Measurements from ENCODE around the gene ASPG.

Gene ASPG

DNA sequence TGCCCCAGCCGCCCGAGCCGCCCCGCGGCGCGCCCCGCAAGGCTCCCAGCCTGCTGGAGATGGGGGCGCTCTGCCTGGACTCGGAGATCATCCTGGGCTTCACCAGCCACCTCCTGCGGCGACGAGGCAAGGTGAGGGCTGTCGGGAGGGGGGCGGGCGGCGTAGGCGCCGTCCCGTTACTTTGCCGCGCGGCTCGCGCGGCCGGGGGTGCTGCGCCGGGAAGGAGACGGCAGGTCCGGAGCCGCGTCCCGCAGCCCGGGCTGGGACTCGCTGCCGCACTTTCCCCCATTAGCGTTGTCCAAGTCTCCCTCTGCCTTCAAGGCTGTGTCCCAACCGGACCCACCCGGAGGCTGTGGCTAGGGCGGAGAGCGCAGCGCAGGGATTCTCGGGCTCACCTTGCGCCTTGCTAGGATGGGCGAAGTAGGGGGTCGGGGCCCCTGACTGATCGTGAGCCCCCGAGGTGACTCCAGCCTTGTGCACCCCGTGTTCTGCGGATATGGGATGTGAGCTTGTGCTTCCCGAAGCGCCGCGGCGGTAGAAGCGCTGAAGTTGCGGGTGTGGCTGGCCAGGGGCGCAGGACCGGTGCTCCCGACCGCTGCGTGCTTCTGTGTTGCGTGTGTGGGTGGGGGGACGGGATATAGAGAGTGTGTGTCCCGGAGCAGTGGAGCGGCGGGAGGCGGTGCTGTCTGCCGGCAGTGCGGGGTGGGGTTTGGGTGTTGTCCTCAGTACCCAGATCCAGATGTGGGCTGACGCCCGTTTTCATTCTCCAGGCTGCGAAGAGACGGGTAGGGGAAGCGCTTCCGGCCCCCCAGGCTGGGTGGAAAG lies 51.2 kb downstream of the ASPG start:
- DNase-seq (ENCODE audit: low spot score) = no peak

DNA sequence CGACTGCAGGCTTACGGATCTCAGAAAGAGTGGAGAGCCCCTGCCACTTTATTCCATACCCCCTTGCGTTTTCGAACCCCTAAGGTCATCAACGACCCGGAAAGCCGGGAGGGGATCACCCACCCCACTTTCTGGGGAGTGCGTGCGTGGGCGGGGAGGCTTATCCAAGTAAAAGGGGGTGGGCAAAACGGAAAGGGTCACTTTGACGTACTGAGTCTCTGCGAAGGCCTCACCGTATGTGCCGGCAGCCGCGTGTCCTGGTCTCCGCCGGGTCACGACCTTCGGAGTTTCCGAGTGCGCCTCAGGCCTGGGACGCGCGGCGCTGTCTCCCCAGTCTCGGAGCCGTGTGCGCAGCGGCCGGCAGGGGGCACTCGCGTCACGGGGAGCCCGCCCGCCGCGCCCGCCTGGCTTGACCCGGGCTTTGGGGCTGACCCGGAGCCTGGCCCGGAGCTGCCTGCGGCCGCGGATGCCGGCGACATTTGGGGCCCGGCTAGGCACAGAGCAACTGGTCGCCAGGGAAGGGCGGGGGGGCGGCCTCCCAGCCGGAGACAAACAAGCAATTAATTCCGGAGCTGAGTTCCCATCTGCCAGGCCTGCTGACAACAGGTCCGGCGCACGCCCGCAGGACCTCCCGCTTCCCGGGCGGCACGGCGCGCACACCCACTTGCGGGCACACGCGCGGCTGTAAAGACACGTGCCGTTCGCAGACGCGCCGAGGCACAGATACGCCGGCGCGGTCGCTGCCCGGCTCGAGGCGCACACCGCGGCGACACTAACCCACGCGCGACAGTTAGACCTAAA lies 52.0 kb downstream of the ASPG start:
- DNase-seq (ENCODE audit: low spot score) = peak; percentile 76

DNA sequence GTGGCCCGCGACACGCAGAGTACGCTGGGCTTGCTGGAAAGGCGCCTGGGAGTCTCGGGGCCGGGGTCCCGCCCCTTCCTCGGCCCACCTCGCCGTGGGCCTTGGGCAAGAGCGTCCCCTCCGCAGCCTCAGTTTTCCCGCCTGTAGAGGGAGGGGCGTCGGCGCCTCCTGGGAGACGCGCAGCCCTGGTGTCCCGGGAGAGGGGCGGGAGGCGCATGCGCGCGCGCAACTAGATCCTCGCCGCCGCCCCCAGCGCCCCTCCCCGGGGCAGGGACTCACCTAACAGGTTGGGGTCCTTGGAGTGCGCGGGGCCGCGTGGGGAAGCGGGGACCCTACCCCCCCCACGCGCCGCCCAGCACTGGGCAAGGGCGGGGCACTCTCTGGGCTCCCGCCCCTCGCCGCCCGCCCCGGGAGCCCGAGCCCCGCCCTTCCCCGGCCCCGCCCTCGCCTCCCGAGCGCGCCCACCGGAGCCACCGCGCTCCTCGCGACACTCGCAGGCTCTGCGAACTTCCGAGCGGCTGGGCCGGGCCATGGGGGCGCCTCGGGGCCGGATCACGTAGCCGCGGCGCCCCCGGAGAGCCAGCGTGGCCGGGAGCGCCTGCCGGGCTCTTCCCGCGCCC lies 52.7 kb downstream of the ASPG start, which contains the start of gene KIF26A:
KIF26A (plus strand) TSS at position 490 of the 620 bp plus-strand sequence. CDS start 136 bp downstream, outside the sequence.
- no peak for DNase-seq (ENCODE audit: low spot score)

DNA sequence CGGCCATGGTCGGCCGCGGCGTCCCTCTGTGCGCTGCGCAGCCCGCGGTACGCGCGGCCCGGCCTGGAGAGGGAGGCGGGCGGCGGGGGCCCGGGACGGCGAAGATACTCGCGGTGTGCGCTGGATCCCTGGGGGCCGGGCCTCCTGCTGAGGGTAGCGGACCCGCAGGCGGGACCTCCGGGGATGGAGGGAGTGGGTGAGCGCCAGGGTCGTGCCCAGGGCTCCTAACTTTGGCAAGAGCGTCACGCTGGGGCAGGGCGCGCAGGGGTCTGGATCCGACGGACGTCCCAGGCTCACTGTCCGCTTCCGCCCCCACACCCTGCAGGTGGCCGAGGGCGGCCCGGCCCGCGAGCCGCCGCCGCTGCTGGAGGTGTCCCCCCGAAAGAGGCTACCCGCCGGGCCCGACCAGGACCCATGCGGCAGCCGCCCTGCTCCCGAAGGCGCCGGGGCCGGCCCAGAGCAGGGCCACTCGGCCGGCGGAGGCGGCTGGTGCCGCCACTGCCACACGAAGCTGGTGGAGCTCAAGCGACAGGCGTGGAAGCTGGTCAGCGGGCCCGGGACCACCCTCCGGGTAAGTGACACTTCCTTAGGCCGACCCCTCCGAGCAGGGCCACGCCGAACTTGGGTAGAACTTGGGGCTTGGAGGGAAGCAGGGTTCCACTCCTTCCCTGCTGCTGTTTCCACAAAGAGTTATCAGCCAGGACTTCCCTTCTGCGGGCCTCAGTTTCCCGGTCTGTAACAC lies 53.4 kb downstream of the ASPG start:
- DNase-seq (ENCODE audit: low spot score) = no peak

DNA sequence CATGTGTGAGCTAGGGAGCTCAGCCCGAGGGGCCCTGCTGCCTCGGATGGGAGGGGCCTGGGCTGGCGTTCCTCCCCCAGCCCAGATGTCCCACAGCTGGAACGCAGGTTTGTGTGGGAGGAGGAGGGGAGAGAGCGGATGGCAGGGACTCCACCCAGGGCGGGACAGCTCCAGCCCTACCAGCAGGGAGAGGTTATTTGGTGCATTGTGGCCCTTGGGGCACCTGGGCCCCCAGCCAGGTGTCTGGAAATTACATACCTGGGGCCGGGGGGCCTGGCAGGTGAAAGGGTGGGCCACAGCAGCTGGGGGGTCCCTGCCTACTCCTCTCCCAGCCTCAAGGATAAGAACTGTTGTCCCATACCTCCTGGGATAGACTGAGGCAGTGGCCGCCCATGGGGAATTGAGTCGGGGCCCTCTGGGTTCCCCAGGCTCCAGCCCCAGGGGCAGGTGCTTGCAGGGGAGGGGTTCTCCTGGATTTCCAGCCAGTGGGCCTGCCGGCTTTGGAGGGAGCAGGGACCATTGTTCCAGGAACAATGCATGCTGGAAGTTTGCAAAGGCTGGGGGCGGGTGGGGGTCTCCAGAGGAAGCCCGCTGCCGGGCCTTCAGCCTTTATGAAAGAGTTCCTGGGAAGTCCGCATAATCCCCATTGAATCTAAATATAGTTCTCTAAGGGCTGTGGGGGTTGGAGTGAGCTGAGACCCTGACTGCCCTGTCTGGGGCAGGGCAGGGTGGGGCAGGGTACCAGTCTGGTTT lies 54.1 kb downstream of the ASPG start:
- no peak for DNase-seq (ENCODE audit: low spot score)

DNA sequence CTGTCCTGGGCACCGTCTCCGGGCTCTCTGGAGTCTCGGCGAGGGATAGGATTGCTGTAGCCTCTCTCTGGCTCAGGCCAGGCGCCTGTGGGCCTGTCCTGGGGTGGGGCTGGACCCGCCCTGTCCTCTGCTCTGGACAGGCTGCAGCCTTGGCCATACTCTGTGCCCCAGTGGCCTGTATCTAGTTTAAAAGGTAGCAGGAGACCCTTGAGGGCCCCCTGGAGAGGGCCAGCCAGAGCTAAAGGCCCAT lies 54.6 kb downstream of the ASPG start:
- no peak for DNase-seq (ENCODE audit: low spot score)

DNA sequence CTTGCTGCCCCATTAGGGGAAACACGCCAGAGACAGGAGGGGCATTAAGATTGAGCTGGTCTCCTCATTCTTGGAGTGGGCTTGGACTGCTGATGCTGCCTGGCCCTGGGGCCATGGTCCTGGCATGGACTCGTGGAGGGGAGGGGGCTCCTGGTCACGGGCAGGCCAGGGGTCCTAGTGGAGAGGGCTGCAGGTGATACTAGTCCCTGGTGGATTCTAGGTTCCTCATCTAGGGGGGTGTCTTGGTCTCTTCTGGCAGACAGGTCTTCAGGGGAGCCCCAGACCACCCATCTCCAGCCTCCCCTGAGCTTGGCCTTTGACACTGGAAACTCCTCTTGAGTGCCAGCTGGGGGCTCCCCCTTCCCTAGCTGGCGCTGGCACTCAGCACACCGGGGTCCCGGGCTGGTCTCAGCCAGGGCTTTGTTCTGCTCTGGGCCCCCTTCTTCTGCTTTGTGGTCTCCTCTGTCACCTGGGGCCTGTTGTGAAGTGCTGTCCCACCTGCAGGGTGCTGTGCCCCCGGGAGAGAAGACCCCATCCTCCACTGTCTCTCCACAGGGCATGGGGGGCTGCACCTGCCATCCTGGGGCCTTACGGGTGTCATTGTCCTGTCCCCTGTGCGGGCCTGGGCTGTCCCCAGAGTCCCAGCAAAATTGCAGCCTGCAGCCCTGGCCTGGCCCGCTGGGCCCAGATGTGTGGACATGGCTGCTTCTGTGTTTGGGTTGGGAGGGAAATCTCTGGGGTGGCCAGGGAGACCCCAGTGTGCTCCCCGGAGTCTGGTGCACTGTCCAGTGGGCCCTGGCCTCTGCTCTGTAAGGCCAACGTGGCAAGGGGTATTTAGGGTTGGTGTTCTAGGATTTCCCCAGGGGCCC lies 55.2 kb downstream of the ASPG start:
- DNase-seq (ENCODE audit: low spot score) = no peak

DNA sequence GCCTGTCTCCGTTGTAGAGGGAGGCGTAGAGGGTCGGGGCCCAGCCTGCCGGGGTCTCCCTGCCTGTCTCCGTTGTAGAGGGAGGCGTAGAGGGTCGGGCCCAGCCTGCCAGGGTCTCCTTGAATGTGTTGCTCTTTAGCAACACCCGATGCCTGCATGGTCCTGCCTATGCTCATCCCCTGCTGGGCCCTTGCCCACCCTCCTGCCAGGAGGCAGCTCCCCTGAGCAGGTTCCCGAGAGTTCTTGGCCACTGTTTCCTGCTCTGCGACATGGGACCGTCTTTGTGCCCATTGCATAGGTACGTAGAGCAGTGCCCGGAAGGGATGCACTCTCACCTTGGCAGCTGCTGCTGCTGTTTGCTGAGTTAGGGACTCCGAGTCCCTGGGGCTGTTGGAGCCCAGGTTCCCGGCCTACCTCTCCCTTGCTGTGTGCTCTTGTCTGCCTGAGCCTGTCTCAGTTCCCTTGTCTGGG lies 56.2 kb downstream of the ASPG start:
- no peak for DNase-seq (ENCODE audit: low spot score)

DNA sequence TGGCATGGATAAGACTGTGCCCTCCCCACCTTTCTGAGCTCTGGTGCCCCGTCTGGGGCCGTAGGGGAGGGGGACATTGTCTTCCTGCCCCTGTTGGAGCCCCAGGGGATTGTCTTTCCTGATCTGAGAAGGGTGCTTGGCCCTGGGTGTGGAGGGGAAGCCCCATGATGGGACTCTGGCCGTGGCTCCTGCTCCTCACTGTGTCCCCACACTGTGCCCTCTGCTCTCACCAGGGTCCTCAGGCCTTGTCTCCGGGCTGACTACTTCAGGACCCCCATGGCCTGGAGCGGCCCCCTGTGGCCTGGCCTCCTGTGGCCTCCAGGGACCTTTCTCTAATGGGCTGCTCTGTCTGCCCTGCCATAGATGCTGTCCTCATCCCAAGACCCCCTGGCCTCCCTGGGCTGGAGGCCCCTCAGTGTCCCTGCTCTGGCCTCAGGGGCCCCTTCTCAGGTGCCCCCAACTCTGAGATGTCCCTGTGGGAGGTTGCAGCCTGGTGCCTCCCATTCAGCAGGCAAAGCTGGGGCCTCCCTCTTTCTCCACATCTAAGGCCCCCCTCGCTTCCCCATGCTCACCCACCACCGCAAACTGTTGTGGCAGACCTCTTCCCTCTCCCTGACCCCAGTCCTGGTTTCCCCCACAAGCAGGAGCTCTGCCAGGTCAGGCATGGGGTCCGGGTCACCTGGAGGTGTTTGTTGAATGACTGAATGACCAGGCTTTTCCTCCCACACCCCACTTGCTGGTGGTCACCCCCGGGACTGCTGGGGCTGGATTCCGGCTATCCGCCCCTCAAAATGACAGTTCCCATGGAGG lies 56.8 kb downstream of the ASPG start:
- no peak for DNase-seq (ENCODE audit: low spot score)

DNA sequence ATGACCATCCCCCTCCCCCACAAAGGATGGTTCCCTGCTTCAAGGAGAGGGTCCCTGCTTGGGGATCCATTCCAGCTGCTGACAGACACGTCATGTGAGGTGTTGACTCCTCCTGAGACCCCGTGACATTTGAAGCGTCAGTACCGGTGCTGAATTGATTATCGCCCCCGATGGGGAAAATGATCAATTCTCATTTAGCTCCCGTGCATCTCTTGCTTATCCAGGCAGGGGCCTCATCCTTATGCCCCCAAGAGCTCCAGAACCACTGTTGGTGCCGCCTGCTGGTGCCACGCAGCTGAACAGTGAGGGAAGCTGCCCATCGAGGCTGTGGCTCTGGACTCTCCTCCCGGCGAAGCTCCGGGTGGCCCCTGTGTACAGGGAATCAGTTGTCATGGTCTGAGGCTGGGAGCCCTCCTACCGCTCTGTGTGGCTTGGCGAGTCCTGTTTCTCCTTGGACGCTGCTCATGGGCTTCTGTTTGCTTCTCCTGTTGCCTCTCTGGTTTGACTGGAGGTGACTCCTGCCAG lies 57.5 kb downstream of the ASPG start:
- DNase-seq (ENCODE audit: low spot score) = no peak

DNA sequence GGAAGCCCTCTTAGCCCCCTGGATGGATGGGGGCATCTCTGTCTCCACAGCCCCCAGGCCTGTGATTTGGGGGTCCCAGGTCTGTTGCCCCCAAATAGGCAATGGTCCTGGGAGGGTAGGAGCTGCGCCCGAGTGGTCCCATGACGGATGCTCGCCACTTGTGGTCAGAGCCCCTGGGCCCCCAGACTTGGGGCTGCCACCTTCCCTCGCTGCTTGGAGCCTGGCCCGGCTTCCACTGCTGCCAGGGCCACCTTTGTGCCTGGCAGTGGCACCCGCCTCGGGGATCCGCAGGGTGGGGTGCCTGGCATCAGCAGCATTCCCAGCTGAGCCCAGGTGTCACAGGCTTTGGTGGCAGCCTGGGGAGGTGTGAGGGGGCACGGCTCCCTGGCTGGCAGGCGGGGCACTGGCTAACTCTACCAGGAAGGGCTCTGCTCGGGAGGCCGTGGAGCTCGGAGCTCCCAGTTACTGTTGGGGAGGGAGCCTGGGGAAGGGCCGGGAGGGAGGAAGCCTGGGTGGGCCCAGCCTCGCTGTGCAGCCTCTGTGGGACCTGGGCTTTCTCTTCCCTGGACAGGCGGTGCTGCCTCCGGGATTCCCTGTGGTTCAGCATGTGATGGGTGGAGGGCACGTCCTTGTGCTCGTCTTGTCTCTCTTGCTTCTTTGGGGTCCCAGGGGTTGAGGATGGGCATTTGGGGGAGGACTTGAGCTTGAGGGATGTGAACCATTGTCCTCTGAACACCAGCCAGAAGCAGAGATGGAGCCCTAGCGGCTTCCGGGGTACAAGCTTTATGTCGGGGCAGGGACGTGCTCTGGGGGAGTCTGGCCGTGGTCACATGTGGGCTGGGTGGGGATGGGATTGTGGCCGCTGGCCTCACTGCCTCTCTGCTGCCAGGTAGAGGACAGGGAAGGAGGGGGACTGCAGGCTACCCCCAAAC lies 58.3 kb downstream of the ASPG start:
- DNase-seq (ENCODE audit: low spot score) = no peak

DNA sequence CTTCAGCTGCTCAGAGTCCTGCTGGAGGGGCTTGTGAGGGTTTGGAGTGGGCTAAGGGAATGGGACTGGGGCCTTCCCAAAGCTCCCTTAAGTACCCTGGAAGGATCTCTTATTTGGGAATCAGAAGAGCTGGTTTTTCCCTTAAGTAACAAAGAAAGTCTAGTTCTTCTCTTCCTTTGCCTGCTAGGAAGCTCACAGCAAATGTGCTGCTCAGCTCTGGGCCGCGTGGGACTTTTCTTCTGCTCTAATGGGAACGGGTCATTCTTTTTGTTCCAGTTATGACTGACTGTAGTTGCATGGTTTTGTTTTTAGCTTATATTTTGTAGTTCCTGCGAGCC lies 58.9 kb downstream of the ASPG start:
- no peak for DNase-seq (ENCODE audit: low spot score)

DNA sequence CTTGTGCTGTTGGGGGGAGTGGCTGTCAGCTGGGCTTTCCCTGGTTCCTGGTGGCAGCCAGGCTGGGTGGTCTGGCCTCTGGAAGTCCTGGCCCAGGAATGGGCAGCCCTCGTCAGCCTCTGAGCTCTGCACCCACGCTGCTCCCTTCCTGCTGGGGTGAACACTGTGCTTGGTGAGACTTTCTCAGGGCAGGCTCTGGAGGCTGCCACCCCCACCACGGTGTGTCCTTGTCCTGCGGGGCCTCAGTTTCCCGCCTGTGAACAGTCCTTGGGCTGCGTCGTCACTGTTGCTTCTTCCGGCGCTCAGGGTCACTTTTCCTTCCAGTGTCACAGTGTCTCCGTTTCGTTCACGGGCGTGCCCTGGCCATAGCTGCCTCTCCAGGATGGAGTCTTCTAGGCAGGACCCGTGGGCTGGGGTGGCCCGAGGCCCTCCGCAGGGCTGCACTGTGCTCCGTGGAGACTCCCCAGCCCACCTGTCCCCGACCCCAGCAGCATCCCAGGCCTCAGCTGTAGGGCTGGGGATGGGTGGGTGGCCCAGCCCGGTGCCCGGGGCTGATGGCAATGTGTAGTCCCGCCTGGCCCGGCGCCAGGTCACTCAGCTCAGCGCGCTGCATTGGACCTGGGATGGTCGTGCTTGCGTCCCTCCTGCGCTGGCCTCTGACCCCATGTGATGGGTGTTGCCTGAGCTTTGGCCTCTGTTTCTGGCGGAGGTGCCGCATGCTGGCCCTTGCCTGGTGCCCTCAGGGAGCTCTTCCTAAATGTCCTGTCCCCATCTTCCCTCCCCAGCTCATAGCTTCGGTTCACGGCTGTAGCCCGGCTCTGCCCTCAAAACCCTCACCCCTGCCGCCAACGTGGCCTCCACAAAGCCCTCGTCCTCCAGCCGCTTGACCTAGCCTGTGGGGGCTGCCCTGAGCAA lies 59.7 kb downstream of the ASPG start:
- no peak for DNase-seq (ENCODE audit: low spot score)

DNA sequence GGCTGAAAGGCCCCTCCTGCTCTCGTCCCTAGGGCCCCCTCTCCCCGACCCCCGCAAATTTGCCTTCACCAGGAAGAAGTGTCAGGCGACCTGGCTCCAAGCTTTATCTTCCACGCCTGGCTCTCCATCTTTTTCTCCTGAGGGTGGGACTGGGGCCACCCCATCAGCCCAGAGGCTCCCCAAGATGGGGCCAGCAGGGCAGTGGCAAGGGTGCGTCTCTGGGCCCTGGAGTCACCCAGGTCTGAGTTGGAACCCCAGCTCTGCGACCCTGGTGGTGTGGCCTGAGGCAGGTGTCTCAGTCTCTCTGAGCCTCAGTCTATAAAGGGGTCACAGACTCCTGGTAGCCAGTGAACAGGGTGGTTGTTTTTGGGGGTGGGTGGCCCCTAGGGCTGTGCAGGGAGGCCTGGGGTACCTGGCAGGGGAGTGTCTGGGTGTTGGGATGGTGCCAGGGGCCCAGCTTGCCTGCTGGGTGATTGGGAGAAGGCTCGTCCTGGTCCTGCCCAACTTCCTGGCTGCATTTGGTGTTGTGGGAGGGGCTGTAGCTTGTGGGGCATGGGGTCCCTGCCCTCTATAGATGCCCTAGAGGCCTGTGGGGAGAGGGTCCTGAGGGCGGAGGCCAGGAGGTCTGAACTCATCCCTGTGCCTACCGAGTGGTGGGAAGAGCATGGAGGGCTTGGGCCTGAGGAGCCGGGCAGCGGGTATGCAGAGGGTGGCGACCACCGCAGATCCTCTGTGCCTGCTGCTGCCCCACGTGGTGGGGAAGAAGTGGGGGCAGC lies 60.5 kb downstream of the ASPG start:
- no peak for DNase-seq (ENCODE audit: low spot score)

DNA sequence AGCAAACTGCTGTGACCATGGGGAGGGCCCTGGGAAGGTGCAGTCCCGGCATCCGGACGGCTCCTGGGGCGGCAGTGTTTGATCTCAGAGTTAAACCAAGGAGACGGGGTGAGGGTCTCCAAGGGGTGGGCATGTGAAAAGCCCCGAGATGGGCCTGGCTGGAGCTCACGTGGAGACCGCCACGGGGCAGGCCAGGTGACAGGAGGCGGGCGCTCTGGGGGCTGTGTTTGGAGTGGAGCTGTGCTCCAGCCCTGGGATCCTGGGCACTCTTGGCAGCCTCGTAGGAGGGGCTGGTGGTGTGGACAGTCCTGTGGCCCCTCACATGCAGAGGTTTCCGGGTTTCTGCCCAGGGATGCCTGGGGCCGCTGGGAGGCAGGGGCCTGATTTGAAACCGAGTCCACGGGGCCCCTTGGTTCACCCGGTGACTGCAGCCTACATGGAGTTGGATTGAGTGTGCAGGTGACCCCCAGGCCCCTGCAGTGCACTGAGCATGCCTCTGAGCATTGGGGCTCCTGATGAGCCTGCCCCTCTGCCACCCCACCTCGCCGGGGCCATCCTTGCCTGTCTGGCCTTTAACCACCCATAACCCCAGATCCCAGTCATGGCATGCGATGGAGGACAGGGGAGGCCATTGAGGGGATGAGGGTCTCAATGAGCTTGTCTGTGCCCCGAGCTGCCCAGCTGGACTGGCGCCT lies 61.3 kb downstream of the ASPG start:
- no peak for DNase-seq (ENCODE audit: low spot score)
